ENCODE data around the gene GIPC3. TPM values are rescaled to one million over a fixed set of nuclear protein-coding genes. Genes with fewer than 3 reads are reported as not detected.

Gene GIPC3
- polyA plus RNA-seq, 1 donor: 1.6 TPM

DNA sequence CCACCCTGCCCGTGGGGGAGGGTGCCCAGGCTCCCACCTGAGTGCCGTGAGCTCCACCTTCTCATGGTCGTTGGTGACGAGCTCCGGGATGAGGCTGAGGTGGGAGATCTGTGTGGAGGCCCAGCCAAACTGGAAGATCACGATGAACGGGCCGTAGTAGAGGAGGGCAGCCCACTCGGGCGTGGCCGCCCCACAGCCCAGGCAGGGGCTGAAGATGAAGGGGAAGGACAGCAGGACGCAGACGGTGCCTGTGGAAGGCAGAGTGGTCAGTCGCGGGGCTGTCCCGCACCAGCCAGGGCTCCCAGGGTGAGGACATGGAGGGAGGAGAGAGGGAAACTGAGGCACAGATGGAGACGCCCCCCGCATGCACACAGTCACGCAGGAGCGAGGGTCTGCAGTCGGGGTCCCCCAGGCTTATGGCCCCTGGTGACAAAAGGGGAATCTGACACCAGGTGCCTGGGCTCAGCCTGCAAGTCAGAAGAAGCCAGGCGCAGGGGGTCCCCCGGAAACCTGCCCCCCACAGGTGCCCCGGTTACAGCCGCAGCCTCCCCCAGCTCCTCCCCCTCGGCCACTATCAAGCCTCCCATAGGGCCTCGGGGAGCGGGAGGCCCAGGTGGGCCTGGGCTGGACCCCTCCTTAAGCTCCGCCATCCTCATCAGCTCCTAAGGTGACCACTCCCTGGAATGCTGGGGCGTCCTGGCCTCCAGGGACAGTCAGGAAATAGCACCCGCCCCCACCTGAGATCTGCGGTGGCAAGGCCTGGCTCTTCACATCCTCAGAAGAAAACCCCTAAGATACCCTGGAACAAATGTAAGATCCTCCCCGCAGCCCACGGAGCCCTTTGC lies 34.1 kb upstream of the GIPC3 start:
- H3K27me3 ChIP-seq (ENCODE audit: control insufficient read depth, insufficient read depth, low read length): no peaks in the 10 kb centered on the region
- H3K27ac ChIP-seq (ENCODE audit: low read length): no peak overlapping the region
- H3K9me3 ChIP-seq (ENCODE audit: control insufficient read depth, low read depth, low read length): peaks cover 2% of the 10 kb centered on the region
- H3K4me1 ChIP-seq (ENCODE audit: control insufficient read depth, insufficient read depth, low read length): no peaks in the 10 kb centered on the region
- WGBS (ENCODE audit: insufficient coverage, low lambda C conversion rate): no CpG with 5 or more reads among the region's 34 CpGs
- no peak overlapping the region for H3K4me3 ChIP-seq (ENCODE audit: low read length)
- peaks cover 4% of the 10 kb centered on the region for H3K36me3 ChIP-seq (ENCODE audit: control insufficient read depth, insufficient read depth, low read length)
- no peak for DNase-seq

DNA sequence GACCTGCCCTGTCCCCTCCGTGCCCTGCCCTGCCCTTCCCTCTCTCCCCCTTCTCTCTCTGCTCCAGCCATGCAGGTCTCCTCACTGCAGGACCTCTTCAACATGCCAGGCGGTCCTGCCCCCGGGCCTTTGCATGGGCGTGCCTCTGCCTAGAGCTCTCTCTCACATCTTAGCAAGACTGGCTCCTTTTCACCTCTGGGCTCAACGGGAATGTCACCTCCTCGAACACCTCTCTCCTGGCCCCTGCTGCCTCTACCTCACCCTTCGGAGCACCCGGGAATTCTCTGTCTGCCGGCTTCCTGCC lies 33.5 kb upstream of the GIPC3 start:
- no CpG with 5 or more reads among the region's 9 CpGs for WGBS (ENCODE audit: insufficient coverage, low lambda C conversion rate)
- no peak for DNase-seq
- H3K27ac ChIP-seq (ENCODE audit: low read length): no peak overlapping the region
- no peaks in the 10 kb centered on the region for H3K27me3 ChIP-seq (ENCODE audit: control insufficient read depth, insufficient read depth, low read length)
- H3K4me3 ChIP-seq (ENCODE audit: low read length): no peak overlapping the region
- H3K9me3 ChIP-seq (ENCODE audit: control insufficient read depth, low read depth, low read length): peaks cover 2% of the 10 kb centered on the region
- H3K36me3 ChIP-seq (ENCODE audit: control insufficient read depth, insufficient read depth, low read length): peaks cover 4% of the 10 kb centered on the region
- peaks cover 5% of the 10 kb centered on the region for H3K4me1 ChIP-seq (ENCODE audit: control insufficient read depth, insufficient read depth, low read length)

GRCh38 chr19:3554254-3555083 lies 30.8 kb upstream of the GIPC3 start:
- H3K36me3 ChIP-seq (ENCODE audit: control insufficient read depth, insufficient read depth, low read length): no peaks in the 10 kb centered on the region
- no peak for DNase-seq
- H3K27me3 ChIP-seq (ENCODE audit: control insufficient read depth, insufficient read depth, low read length): no peaks in the 10 kb centered on the region
- H3K9me3 ChIP-seq (ENCODE audit: control insufficient read depth, low read depth, low read length): no peaks in the 10 kb centered on the region
- no peak overlapping the region for H3K27ac ChIP-seq (ENCODE audit: low read length)
- no peak overlapping the region for H3K4me3 ChIP-seq (ENCODE audit: low read length)
- WGBS (ENCODE audit: insufficient coverage, low lambda C conversion rate): no CpG with 5 or more reads among the region's 21 CpGs
- peaks cover 6% of the 10 kb centered on the region for H3K4me1 ChIP-seq (ENCODE audit: control insufficient read depth, insufficient read depth, low read length)

- WGBS (ENCODE audit: insufficient coverage, low lambda C conversion rate): no CpG with 5 or more reads among the region's 15 CpGs
- peaks cover 6% of the 10 kb centered on the region for H3K4me1 ChIP-seq (ENCODE audit: control insufficient read depth, insufficient read depth, low read length)
- no peaks in the 10 kb centered on the region for H3K9me3 ChIP-seq (ENCODE audit: control insufficient read depth, low read depth, low read length)
- no peaks in the 10 kb centered on the region for H3K27me3 ChIP-seq (ENCODE audit: control insufficient read depth, insufficient read depth, low read length)
- H3K27ac ChIP-seq (ENCODE audit: low read length): no peak overlapping the region
- H3K4me3 ChIP-seq (ENCODE audit: low read length): no peak overlapping the region
- no peak for DNase-seq
- no peaks in the 10 kb centered on the region for H3K36me3 ChIP-seq (ENCODE audit: control insufficient read depth, insufficient read depth, low read length)
These were observed 29.4 kb upstream of the GIPC3 start for GRCh38 chr19:3555653-3556422.

DNA sequence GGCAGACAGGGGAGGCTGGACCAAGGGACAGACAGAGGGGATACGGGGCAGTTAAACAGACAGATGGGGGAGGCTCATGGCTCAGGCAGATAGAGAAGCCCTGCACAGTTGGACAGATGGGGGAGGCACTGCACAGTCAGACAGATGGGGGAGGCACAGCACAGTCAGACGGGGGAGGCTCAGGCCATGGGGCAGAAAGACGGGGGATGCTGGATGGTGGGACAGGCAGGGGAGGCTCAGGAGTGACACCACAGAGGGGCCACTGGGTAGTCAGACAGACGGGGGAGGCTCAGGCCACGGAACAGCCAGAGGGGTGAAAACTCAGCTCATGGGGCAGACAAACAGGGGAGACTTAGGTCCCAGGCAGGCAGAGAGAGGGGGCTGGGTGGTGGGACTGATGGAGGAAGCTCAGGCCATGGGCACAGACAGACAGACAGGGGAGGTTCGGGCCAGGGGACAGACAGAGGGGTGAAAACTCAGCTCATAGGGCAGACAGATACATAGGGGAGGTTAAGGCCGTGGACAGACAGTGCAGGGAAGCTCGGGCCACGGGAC lies 28.8 kb upstream of the GIPC3 start:
- Histone ChIP-seq H3K4me3 (ENCODE audit: low read length) (peak overlapping the region; percentile 35), H3K9me3 (ENCODE audit: control insufficient read depth, low read depth, low read length) (no peaks in the 10 kb centered on the region), H3K27me3 (ENCODE audit: control insufficient read depth, insufficient read depth, low read length) (no peaks in the 10 kb centered on the region), H3K4me1 (ENCODE audit: control insufficient read depth, insufficient read depth, low read length) (peaks cover 6% of the 10 kb centered on the region), H3K27ac (ENCODE audit: low read length) (no peak overlapping the region), H3K36me3 (ENCODE audit: control insufficient read depth, insufficient read depth, low read length) (no peaks in the 10 kb centered on the region)
- DNase-seq: no peak
- no CpG with 5 or more reads among the region's 9 CpGs for WGBS (ENCODE audit: insufficient coverage, low lambda C conversion rate)

GRCh38 chr19:3556978-3557460 lies 28.3 kb upstream of the GIPC3 start:
- Histone ChIP-seq H3K36me3 (ENCODE audit: control insufficient read depth, insufficient read depth, low read length) (no peaks in the 10 kb centered on the region), H3K27me3 (ENCODE audit: control insufficient read depth, insufficient read depth, low read length) (no peaks in the 10 kb centered on the region), H3K4me1 (ENCODE audit: control insufficient read depth, insufficient read depth, low read length) (peaks cover 6% of the 10 kb centered on the region), H3K27ac (ENCODE audit: low read length) (no peak overlapping the region), H3K4me3 (ENCODE audit: low read length) (peak overlapping the region; percentile 35), H3K9me3 (ENCODE audit: control insufficient read depth, low read depth, low read length) (no peaks in the 10 kb centered on the region)
- whole genome bisulfite sequencing (ENCODE audit: insufficient coverage, low lambda C conversion rate): no CpG with 5 or more reads among the region's 60 CpGs
- DNase-seq: peak in 1 of 2 donors; percentile 59

GRCh38 chr19:3557461-3558248 lies 27.6 kb upstream of the GIPC3 start, which contains the start of gene MFSD12:
MFSD12 (minus strand) TSS chr19:3557586; CDS start chr19:3557403, 183 bp downstream.
- WGBS (ENCODE audit: insufficient coverage, low lambda C conversion rate): no CpG with 5 or more reads among the region's 81 CpGs
- Histone ChIP-seq H3K27me3 (ENCODE audit: control insufficient read depth, insufficient read depth, low read length) (no peaks in the 10 kb centered on the region), H3K9me3 (ENCODE audit: control insufficient read depth, low read depth, low read length) (no peaks in the 10 kb centered on the region), H3K4me1 (ENCODE audit: control insufficient read depth, insufficient read depth, low read length) (peaks cover 6% of the 10 kb centered on the region), H3K27ac (ENCODE audit: low read length) (peak within 1 kb of the TSS; percentile 1), H3K36me3 (ENCODE audit: control insufficient read depth, insufficient read depth, low read length) (no peaks in the 10 kb centered on the region), H3K4me3 (ENCODE audit: low read length) (peak within 1 kb of the TSS; percentile 67)
- peak; percentile 88 to 94 for DNase-seq

GRCh38 chr19:3563709-3564524 lies 21.4 kb upstream of the GIPC3 start:
- Histone ChIP-seq H3K4me1 (ENCODE audit: control insufficient read depth, insufficient read depth, low read length) (no peaks in the 10 kb centered on the region), H3K36me3 (ENCODE audit: control insufficient read depth, insufficient read depth, low read length) (no peaks in the 10 kb centered on the region), H3K4me3 (ENCODE audit: low read length) (no peak overlapping the region), H3K27ac (ENCODE audit: low read length) (no peak overlapping the region), H3K9me3 (ENCODE audit: control insufficient read depth, low read depth, low read length) (no peaks in the 10 kb centered on the region), H3K27me3 (ENCODE audit: control insufficient read depth, insufficient read depth, low read length) (no peaks in the 10 kb centered on the region)
- DNase-seq: no peak
- WGBS (ENCODE audit: insufficient coverage, low lambda C conversion rate): no CpG with 5 or more reads among the region's 17 CpGs

- no peak for DNase-seq
- H3K9me3 ChIP-seq (ENCODE audit: control insufficient read depth, low read depth, low read length): no peaks in the 10 kb centered on the region
- no peaks in the 10 kb centered on the region for H3K36me3 ChIP-seq (ENCODE audit: control insufficient read depth, insufficient read depth, low read length)
- no peaks in the 10 kb centered on the region for H3K4me1 ChIP-seq (ENCODE audit: control insufficient read depth, insufficient read depth, low read length)
- no peaks in the 10 kb centered on the region for H3K27me3 ChIP-seq (ENCODE audit: control insufficient read depth, insufficient read depth, low read length)
- no peak overlapping the region for H3K4me3 ChIP-seq (ENCODE audit: low read length)
- 80% methylated on average over 1 of the region's 19 CpGs for WGBS (ENCODE audit: insufficient coverage, low lambda C conversion rate)
- H3K27ac ChIP-seq (ENCODE audit: low read length): no peak overlapping the region
These were observed 20.1 kb upstream of the GIPC3 start for GRCh38 chr19:3565139-3565538.
